H1 (cell line): ENCODE measurements around the gene HTR5A.

Experiments
- CHD2 ChIP-seq: IDR thresholded peaks from 2 replicates; pipeline ENCODE4 v1.6.1; 2012; ENCODE audit warnings: low read length, improper control_type of control experiment
- CTCF ChIP-seq, 3 experiments: IDR thresholded peaks; 1 replicate in 2 of 3; 2 replicates in 1 of 3; pipeline versions ENCODE4 v1.5.1 to v1.6.1; 2011; ENCODE audit warnings: low read length in 3 of 3, mild to moderate bottlenecking in 3 of 3, inconsistent platforms in 2 of 3, low read depth in 1 of 3, moderate library complexity in 1 of 3; ENCODE audit not compliant: insufficient read depth in 1 of 3; ENCODE audit errors: control extremely low read depth in 1 of 3
- EZH2 ChIP-seq: fragments of 200-600 bp; sonication (generic); IDR thresholded peaks from 2 replicates; pipeline ENCODE4 v1.7.1; 2012; ENCODE audit warnings: low read depth, mild to moderate bottlenecking, moderate library complexity, low read length, inconsistent platforms; ENCODE audit not compliant: severe bottlenecking
- GTF2F1 ChIP-seq: IDR thresholded peaks from 2 replicates; pipeline ENCODE4 v1.6.1; 2012; ENCODE audit warnings: low read depth, low read length, improper control_type of control experiment, borderline replicate concordance
- KDM1A ChIP-seq: fragments of 200-600, 300-600 bp; sonication (generic); IDR thresholded peaks from 2 replicates; pipeline ENCODE4 v1.7.1; 2016; ENCODE audit warnings: mild to moderate bottlenecking, low read length, borderline replicate concordance
- POLR2A ChIP-seq, 2 experiments: IDR thresholded peaks; 1 replicate in 1 of 2; 2 replicates in 1 of 2; pipeline ENCODE4 v1.6.1; 2011; ENCODE audit warnings: low read depth in 2 of 2, low read length in 2 of 2, mild to moderate bottlenecking in 2 of 2; ENCODE audit errors: control extremely low read depth in 1 of 2
- RAD21 ChIP-seq, 2 experiments: IDR thresholded peaks in 1 of 2; conservative IDR thresholded peaks in 1 of 2; 2 replicates each; pipeline ENCODE4 v1.6.1; 2011; ENCODE audit warnings: low read depth in 2 of 2, low read length in 2 of 2, improper control_type of control experiment in 1 of 2, inconsistent platforms in 1 of 2, mild to moderate bottlenecking in 1 of 2, moderate library complexity in 1 of 2
- SP1 ChIP-seq: IDR thresholded peaks from 2 replicates; pipeline ENCODE4 v1.6.1; 2011; ENCODE audit warnings: low read depth, low read length
- TAF1 ChIP-seq: IDR thresholded peaks from 2 replicates; pipeline ENCODE4 v1.6.1; 2011; ENCODE audit warnings: mild to moderate bottlenecking, low read depth, low read length
- YY1 ChIP-seq: IDR thresholded peaks from 2 replicates; pipeline ENCODE4 v1.6.1; 2011; ENCODE audit warnings: low read depth, mild to moderate bottlenecking, low read length

GRCh38 chr7:155043756-155044155 lies 26.4 kb upstream of the HTR5A start:
- no peak for TF ChIP-seq CHD2
- no peak for TF ChIP-seq CTCF (IDR thresholded peaks at IDR 0.05; ENCODE audit: control extremely low read depth in 1 of 3, insufficient read depth in 1 of 3, low read depth in 1 of 3, low read length in 3 of 3)
- peak; percentile 43; the same call in 1 of the 2 replicates for TF ChIP-seq YY1
- no peak for TF ChIP-seq GTF2F1
- TF ChIP-seq TAF1: no peak
- TF ChIP-seq KDM1A: no peak
- no peak for TF ChIP-seq EZH2
- no peak for TF ChIP-seq RAD21 (IDR thresholded peaks at IDR 0.05 in 1 of 2, conservative IDR thresholded peaks at IDR 0.05 in 1 of 2; ENCODE audit: low read depth in 2 of 2, low read length in 2 of 2)
- no peak for TF ChIP-seq POLR2A (IDR thresholded peaks at IDR 0.05; ENCODE audit: control extremely low read depth in 1 of 2, low read depth in 2 of 2, low read length in 2 of 2)
- no peak for TF ChIP-seq SP1
